Esophagus muscularis mucosa (tissue), 4 donors: ENCODE data around the gene TBC1D14. TPM values are rescaled to one million over a fixed set of nuclear protein-coding genes. Genes with fewer than 3 reads are reported as not detected.
A peak's percentile ranks its signal among the peaks of the same experiment; 100 is the strongest.
"Not testable (repeated sequence)": the region's sequence is repeated elsewhere in the genome, so short reads cannot be mapped to it uniquely, and the experiment has no call there.

ENCODE experiments used
- DNase-seq: peaks from one replicate; pipeline ENCODE4 v3.0.0-alpha.2; 2017; ENCODE audit errors: extremely low spot score
- H3K27ac ChIP-seq, 4 donors: fragments of 200-600 bp; sonication (generic); replicated peaks in 1 of 4; 1 replicate in 3 of 4; 2 replicates in 1 of 4; pipeline ENCODE4 v1.5.1; 2016 to 2019; ENCODE audit warnings: mild to moderate bottlenecking in 1 of 4
- H3K27me3 ChIP-seq, 4 donors: fragments of 200-600 bp; sonication (generic); one replicate each; pipeline versions ENCODE4 v1.5.1 to v1.6.0; 2016 to 2019
- H3K36me3 ChIP-seq, 4 donors: fragments of 200-600 bp; sonication (generic); one replicate each; pipeline ENCODE4 v1.5.1; 2016 to 2019
- H3K4me1 ChIP-seq, 4 donors: fragments of 200-600 bp; sonication (generic); one replicate each; pipeline ENCODE4 v1.5.1; 2016 to 2019
- H3K4me3 ChIP-seq, 4 donors: fragments of 200-600 bp; sonication (generic); 1 replicate in 2 of 4; 2 replicates in 2 of 4; pipeline ENCODE4 v1.5.1; 2016 to 2019; ENCODE audit warnings: mild to moderate bottlenecking in 4 of 4, moderate library complexity in 1 of 4
- H3K9me3 ChIP-seq, 4 donors: fragments of 200-600 bp; sonication (generic); 1 replicate in 3 of 4; 2 replicates in 1 of 4; pipeline ENCODE4 v1.5.1; 2016 to 2019
- EP300 ChIP-seq: sonication (generic); formaldehyde crosslinking; IDR thresholded peaks from one replicate; pipeline ENCODE4 v1.6.1; 2017; ENCODE audit warnings: antibody characterized with exemption
- POLR2A ChIP-seq: fragments of 450-650 bp; IDR thresholded peaks from one replicate; pipeline ENCODE4 v1.6.1; 2017; ENCODE audit warnings: antibody characterized with exemption, moderate library complexity, mild to moderate bottlenecking, low read depth
- POLR2AphosphoS5 ChIP-seq, 2 donors: sonication (generic); formaldehyde crosslinking; IDR thresholded peaks; one replicate each; pipeline ENCODE4 v1.6.1; 2017; ENCODE audit warnings: antibody characterized with exemption in 2 of 2
- WGBS: methylation state at CpG from one replicate; pipeline ENCODE4 v1.1.5; 2018; 5-methylcytosine and 5-hydroxymethylcytosine counted together
- intact Hi-C: fragments of 100-400 bp; cut with DNase I; formaldehyde crosslinking; loops from one replicate; pipeline ENCODE4 v1.15.1; 2023
- total RNA-seq, 4 donors: library from RNA; depleted of rRNA; stranded (reverse); fragments of >200 nt; gene quantifications; one replicate each; pipeline versions ENCODE4 v1.1.0 to v1.2.1, GENCODE V29; 2016
- TF ChIP-seq, protein P1 (sequence below), 3 experiments: fragments of 200-600 bp in 2 of 3; fragments of 450-650 bp in 1 of 3; sonication (generic) in 2 of 3; IDR thresholded peaks; one replicate each; pipeline ENCODE4 v1.5.1; 2017 to 2019; ENCODE audit warnings: antibody characterized with exemption in 3 of 3, mild to moderate bottlenecking in 2 of 3, moderate library complexity in 1 of 3

Gene TBC1D14
- total RNA-seq, 4 donors from 2014 or later, result 37.0 to 49.4 (median 44.2) TPM

DNA sequence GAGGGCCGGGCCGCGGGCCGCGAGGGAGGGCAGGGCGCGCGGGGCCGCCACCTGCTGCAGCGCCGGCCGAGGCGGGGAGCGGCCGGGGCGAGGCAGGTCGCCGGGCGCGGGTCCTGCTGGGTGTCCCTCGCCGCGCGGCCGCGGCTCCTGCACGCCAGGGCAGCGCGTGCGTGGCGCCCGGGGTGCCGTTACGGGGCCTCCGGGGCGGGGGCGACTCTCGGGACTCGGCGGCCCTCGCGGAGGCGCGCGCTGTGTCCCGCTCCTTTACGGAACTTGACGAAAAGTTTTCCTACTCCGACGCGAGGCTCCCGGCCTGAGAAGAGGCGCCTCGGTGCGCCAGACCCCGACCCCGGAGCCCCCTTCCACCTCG lies 329 bp downstream of the TBC1D14 start:
- peaks cover 22 to 59% (median 48%) of the 10 kb centered on the region in 4 donors for H3K4me1 ChIP-seq
- peak overlapping the region; percentile 95 to 99 (median 98) for H3K27ac ChIP-seq
- no peaks in the 10 kb centered on the region for H3K36me3 ChIP-seq
- intact Hi-C loops, result loop anchor here (2.0 kb wide), 2 partner anchors 77 to 159 kb away; partner anchors contain the start of gene GRPEL1
- no peaks in the 10 kb centered on the region for H3K9me3 ChIP-seq
- H3K4me3 ChIP-seq, result peak overlapping the region; percentile 72 to 90 (median 82)
- TF ChIP-seq EP300, result no peak
- TF ChIP-seq POLR2A, result no peak
- no peak for TF ChIP-seq POLR2AphosphoS5 (IDR thresholded peaks at IDR 0.05)
- TF ChIP-seq, protein P1, sequence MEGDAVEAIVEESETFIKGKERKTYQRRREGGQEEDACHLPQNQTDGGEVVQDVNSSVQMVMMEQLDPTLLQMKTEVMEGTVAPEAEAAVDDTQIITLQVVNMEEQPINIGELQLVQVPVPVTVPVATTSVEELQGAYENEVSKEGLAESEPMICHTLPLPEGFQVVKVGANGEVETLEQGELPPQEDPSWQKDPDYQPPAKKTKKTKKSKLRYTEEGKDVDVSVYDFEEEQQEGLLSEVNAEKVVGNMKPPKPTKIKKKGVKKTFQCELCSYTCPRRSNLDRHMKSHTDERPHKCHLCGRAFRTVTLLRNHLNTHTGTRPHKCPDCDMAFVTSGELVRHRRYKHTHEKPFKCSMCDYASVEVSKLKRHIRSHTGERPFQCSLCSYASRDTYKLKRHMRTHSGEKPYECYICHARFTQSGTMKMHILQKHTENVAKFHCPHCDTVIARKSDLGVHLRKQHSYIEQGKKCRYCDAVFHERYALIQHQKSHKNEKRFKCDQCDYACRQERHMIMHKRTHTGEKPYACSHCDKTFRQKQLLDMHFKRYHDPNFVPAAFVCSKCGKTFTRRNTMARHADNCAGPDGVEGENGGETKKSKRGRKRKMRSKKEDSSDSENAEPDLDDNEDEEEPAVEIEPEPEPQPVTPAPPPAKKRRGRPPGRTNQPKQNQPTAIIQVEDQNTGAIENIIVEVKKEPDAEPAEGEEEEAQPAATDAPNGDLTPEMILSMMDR (IDR thresholded peaks at IDR 0.05), result no peak
- H3K27me3 ChIP-seq, result peaks cover 0 to 5% (median 0%) of the 10 kb centered on the region in 4 donors
- DNase-seq, result no peak
- 0% methylated on average over 4 of the region's 58 CpGs for WGBS

DNA sequence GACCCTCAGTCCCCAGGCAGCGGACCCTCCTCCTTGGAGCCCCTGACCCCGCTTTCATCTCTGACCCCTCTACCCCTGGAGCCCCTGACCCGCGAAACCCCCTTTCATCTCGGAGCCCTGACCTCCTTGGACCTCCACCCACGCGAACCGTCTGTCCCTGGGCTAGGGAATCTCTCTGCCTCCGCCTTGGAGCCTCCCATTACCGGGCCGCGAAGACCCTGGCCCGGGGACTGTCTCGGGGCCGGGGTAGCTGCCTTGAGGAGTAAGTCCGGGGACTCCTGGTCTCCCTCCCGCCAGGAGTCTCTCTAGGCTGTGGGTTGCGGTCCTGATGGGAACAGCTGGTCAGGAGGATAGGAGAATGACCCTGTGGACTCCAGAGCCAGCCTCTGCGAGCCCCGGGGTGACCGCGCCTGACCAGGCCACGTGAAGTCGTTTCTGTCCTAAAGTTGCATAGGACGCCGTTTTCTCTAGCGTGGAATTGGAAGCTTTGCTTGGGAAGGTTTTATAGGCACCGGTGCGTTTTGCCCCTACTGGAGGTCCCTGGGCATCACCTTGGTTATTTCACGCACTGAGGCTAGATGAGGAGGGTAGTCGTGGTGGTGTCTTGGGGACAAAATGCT lies 824 bp downstream of the TBC1D14 start:
- Histone ChIP-seq H3K4me1 (peaks cover 22 to 64% (median 50%) of the 10 kb centered on the region in 4 donors), H3K27me3 (peaks cover 0 to 5% (median 0%) of the 10 kb centered on the region in 4 donors), H3K9me3 (no peaks in the 10 kb centered on the region), H3K36me3 (no peaks in the 10 kb centered on the region), H3K4me3 (peak overlapping the region; percentile 72 to 90 (median 82)), H3K27ac (peak overlapping the region; percentile 95 to 99 (median 98))
- intact Hi-C loops, result no loop called here
- TF ChIP-seq POLR2A (no peak), POLR2AphosphoS5 (IDR thresholded peaks at IDR 0.05) (no peak), EP300 (no peak)
- TF ChIP-seq, protein P1 (IDR thresholded peaks at IDR 0.05), result no peak
- DNase-seq, result no peak
- 14% methylated on average over 25 of the region's 31 CpGs for WGBS

DNA sequence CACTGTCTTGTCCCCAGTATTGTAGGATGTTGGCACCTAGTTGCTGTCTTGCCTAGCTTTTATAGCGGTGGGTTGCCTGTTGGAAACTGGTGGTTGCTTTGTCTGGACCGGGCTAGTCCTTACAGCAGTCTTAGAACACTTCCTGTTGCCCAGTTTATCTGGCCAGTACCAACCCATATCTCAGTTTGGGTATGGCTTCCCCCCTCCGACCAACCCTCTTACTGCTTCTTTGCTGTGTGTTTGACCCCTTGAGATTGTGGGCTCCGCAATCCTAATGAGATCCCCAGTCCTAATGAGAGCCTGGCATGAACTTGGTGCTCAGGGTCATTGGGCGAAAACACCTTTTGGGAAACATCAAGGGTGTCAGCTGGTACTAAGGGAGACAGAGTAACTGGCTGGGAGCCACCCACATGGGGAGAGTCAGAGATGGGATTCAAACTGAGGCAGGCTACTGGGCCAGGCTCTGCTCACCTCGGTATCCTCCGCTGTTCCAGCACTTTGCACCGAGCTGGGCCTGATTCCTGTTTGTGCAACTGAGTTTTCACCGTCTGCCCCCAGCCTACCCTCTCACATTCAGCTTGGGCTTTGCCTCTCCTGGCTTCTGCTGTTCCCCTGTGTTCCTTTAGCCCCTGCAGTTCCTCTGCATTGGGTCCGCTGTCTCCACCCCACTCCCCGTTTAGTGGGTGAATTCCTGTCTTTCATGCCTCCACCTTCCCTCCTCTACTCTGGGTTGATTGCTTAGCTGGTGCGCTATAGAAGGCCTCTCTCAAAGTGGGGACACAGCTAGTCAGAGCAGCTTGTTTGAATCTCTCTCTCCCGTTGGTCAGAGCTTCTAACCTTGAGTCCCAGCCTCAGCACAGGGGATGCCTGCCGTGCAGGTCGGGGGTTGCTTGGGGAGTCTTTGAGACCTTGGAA lies 1.6 kb downstream of the TBC1D14 start:
- TF ChIP-seq, protein P1 (IDR thresholded peaks at IDR 0.05), result no peak
- TF ChIP-seq POLR2A (no peak), POLR2AphosphoS5 (IDR thresholded peaks at IDR 0.05) (no peak), EP300 (no peak)
- WGBS, result 92% methylated on average over 13 of the region's 15 CpGs
- no peak for DNase-seq
- Histone ChIP-seq H3K4me3 (peak overlapping the region; percentile 72 to 90 (median 82)), H3K9me3 (no peaks in the 10 kb centered on the region), H3K27me3 (peaks cover 0 to 2% (median 0%) of the 10 kb centered on the region in 4 donors), H3K27ac (peak overlapping the region; percentile 95 to 99 (median 98)), H3K36me3 (no peaks in the 10 kb centered on the region), H3K4me1 (peaks cover 26 to 71% (median 55%) of the 10 kb centered on the region in 4 donors)
- intact Hi-C loops, result no loop called here

DNA sequence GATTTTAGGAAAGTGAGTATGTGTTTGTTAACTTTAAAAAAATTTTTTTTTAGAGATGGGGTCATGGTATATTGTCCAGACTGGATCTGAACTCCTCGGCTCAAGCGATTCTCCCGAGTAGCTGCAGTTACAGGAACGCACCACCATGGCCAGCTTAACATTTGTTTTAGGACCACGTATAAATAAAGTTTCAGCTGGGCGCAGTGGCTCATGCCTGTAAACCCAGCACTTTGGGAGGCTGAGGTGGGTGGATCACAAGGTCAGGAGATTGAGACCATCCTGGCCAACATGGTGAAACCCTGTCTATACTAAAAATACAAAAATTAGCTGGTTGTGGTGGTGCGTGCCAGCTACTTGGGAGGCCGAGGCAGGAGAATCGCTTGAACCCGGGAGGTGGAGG lies 2.3 kb downstream of the TBC1D14 start:
- H3K27me3 ChIP-seq, H3K9me3 ChIP-seq, H3K4me3 ChIP-seq, DNase-seq, intact Hi-C loops, H3K36me3 ChIP-seq: not testable (repeated sequence)
- Histone ChIP-seq H3K4me1 (peaks cover 33 to 78% (median 62%) of the 10 kb centered on the region in 4 donors), H3K27ac (peak overlapping the region in 1 of 4 donors; percentile 39)
- WGBS, result 87% methylated on average over 10 of the region's 10 CpGs

DNA sequence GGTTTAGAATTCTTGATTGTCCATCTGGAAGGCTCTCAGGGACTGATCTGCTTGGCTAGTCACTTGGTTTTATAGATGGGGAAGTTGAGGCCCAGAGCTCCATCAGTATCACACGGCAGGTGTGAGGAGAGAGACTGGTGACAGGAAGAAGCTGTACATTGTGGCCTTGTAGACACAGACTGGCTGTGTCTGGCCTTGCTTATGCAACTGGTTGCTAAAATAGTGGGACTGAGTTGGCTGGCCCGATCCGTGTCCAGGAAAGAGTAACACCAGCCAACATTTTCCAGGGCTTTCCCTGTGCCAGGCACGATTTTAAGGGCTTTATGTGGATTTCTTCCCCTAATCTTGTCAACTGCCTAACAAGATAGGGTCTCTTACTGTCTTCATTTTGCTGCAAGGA lies 2.8 kb downstream of the TBC1D14 start:
- no peak for DNase-seq
- 57% methylated on average over 4 of the region's 4 CpGs for WGBS
- H3K27ac ChIP-seq, result peak overlapping the region in 3 of 4 donors; percentile 1 to 39 (median 35)
- intact Hi-C loops, result no loop called here
- H3K4me1 ChIP-seq, result peaks cover 38 to 81% (median 66%) of the 10 kb centered on the region in 4 donors
- TF ChIP-seq POLR2A, result no peak
- TF ChIP-seq POLR2AphosphoS5 (IDR thresholded peaks at IDR 0.05), result peak; percentile 36 to 46
- no peaks in the 10 kb centered on the region for H3K9me3 ChIP-seq
- no peaks in the 10 kb centered on the region for H3K36me3 ChIP-seq
- H3K4me3 ChIP-seq, result no peak overlapping the region
- H3K27me3 ChIP-seq, result no peaks in the 10 kb centered on the region
